T-helper 2 cell treated with Interferon-gamma antibody and Interleukin-4, amounts not matched to agents 5 μg/mL and 100 μg/mL, for 36 hours (primary cell): ENCODE measurements around the gene HAO2.

ENCODE experiments used
- DNase-seq: peaks from one replicate; pipeline ENCODE4 v3.0.0; 2021; ENCODE audit warnings: low spot score
- H3K27ac Mint-ChIP-seq: one replicate; pipeline ENCODE4 v1.8.0; 2021; ENCODE audit warnings: mild to moderate bottlenecking, mixed read lengths
- H3K27me3 Mint-ChIP-seq: one replicate; pipeline ENCODE4 v1.8.0; 2021; ENCODE audit warnings: low read depth, mixed read lengths
- H3K36me3 Mint-ChIP-seq: one replicate; pipeline ENCODE4 v1.8.0; 2021; ENCODE audit warnings: low read depth, mixed read lengths
- H3K4me1 Mint-ChIP-seq: one replicate; pipeline ENCODE4 v1.8.0; 2021; ENCODE audit warnings: low read depth, mixed read lengths
- H3K4me3 Mint-ChIP-seq: one replicate; pipeline ENCODE4 v1.8.0; 2022; ENCODE audit warnings: mild to moderate bottlenecking, moderate library complexity, mixed read lengths
- H3K9me3 Mint-ChIP-seq: one replicate; pipeline ENCODE4 v1.8.0; 2021; ENCODE audit warnings: mixed read lengths

Gene HAO2

GRCh38 chr1:119414950-119415349, 46.4 kb downstream of the HAO2 start, which contains the start of gene HSD3B2:
HSD3B2 (plus strand) TSS chr1:119415150; CDS start chr1:119415420, 270 bp downstream.
- no peak within 1 kb of the TSS for H3K4me3 Mint-ChIP-seq
- DNase-seq: no peak
- peaks cover 3% of the 10 kb centered on the region for H3K27me3 Mint-ChIP-seq
- no peaks in the 10 kb centered on the region for H3K4me1 Mint-ChIP-seq
- H3K36me3 Mint-ChIP-seq: no peaks in the 10 kb centered on the region
- H3K27ac Mint-ChIP-seq: no peak within 1 kb of the TSS
- H3K9me3 Mint-ChIP-seq: no peaks in the 10 kb centered on the region

- Mint-ChIP-seq H3K36me3 (no peaks in the 10 kb centered on the region), H3K27me3 (no peaks in the 10 kb centered on the region), H3K4me1 (no peaks in the 10 kb centered on the region), H3K4me3 (no peak overlapping the region), H3K27ac (no peak overlapping the region), H3K9me3 (no peaks in the 10 kb centered on the region)
- DNase-seq: no peak
Observed at GRCh38 chr1:119416006-119416640, 47.5 kb downstream of the HAO2 start.

DNA sequence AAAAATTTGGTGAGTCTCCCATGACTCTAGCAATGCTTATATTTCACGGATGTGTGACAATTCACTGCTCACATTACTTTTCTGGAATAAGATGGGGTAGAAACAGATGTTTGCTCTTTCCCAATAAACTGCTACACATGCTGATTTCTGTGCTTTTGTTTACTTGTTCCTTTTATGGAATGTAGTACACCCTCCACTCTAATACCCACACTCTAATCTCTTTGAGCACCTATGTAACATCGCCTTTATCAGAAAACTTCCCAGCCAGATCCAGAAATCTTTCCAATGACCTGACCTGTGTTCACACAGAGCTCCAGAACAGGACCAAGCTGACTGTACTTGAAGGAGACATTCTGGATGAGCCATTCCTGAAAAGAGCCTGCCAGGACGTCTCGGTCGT, 50.5 kb downstream of the HAO2 start:
- no peaks in the 10 kb centered on the region for H3K4me1 Mint-ChIP-seq
- no peak for DNase-seq
- no peak overlapping the region for H3K4me3 Mint-ChIP-seq
- no peaks in the 10 kb centered on the region for H3K9me3 Mint-ChIP-seq
- H3K27me3 Mint-ChIP-seq: no peaks in the 10 kb centered on the region
- no peaks in the 10 kb centered on the region for H3K36me3 Mint-ChIP-seq
- H3K27ac Mint-ChIP-seq: no peak overlapping the region

DNA sequence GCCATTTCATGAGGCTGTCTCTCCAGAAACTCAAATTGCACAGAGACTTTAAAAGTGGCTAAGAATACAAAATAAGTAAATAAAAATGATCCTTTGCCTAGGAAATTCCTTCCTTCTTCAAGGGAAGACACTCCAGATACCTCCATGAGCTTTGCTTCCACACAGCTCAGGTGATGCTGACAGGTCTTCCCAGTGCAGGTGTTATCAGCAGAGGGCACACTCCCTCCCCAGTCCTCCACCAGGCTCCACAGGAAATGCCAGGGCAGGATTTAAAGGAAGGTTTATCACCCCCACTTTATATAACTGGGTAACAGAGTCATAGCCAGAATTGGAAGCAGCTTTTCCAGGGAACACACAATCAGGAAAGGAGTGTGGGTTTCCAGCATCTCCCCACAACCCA, 52.1 kb downstream of the HAO2 start:
- Mint-ChIP-seq H3K27me3 (no peaks in the 10 kb centered on the region), H3K36me3 (no peaks in the 10 kb centered on the region), H3K4me1 (no peaks in the 10 kb centered on the region), H3K27ac (no peak overlapping the region), H3K9me3 (no peaks in the 10 kb centered on the region), H3K4me3 (no peak overlapping the region)
- no peak for DNase-seq

DNA sequence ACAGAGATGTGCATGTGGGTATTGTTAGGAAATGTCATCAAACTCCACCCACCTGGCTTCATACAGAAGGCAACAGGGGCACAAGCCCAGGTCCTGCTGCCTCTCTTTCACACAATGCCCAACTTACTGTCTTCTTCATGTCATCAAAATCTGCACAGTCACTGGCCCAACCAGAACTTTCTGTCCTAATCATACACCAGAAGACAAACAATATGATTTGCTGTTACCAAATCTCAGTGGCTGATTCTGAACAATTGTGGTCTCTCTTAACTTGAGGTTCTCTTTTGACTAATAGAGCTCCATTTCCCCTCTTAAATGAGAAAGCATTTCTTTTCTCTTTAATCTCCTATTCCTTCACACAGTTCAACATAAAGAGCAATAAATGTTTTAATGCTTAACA, 54.0 kb downstream of the HAO2 start:
- DNase-seq: no peak
- no peaks in the 10 kb centered on the region for H3K27me3 Mint-ChIP-seq
- no peaks in the 10 kb centered on the region for H3K36me3 Mint-ChIP-seq
- no peaks in the 10 kb centered on the region for H3K9me3 Mint-ChIP-seq
- no peak overlapping the region for H3K27ac Mint-ChIP-seq
- H3K4me3 Mint-ChIP-seq: no peak overlapping the region
- H3K4me1 Mint-ChIP-seq: no peaks in the 10 kb centered on the region

- no peaks in the 10 kb centered on the region for H3K4me1 Mint-ChIP-seq
- H3K27ac Mint-ChIP-seq: no peak overlapping the region
Observed at GRCh38 chr1:119428991-119429390, 60.4 kb downstream of the HAO2 start.

DNA sequence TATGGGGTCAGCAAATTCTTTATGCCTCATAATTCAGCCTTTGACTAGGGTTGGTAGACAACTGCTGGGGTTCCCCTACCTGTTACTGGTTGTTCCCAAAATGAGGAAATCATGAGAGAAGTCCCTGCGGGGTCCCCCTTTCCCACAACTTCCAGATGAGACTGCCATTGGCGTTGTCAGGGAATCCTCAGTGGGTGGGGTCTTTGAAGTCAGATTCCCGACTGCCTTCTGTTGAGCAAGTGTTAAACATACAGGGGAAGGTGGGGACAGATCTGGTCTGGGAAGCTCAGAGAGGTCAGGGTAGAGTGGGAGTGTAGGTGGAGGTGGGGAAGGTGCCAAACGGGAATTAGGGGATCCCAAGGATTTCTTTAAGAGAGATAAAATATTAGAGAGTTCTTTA, 61.1 kb downstream of the HAO2 start:
- Mint-ChIP-seq H3K9me3 (no peaks in the 10 kb centered on the region), H3K36me3 (no peaks in the 10 kb centered on the region), H3K27ac (no peak overlapping the region), H3K4me1 (no peaks in the 10 kb centered on the region), H3K27me3 (peaks cover 3% of the 10 kb centered on the region), H3K4me3 (no peak overlapping the region)
- DNase-seq: no peak

More at GRCh38 chr1:119428991-119429390, 60.4 kb downstream of the HAO2 start:
- no peaks in the 10 kb centered on the region for H3K9me3 Mint-ChIP-seq
- no peak for DNase-seq
- no peaks in the 10 kb centered on the region for H3K36me3 Mint-ChIP-seq
- H3K4me3 Mint-ChIP-seq: no peak overlapping the region
- H3K27me3 Mint-ChIP-seq: peaks cover 3% of the 10 kb centered on the region

- H3K36me3 Mint-ChIP-seq: no peaks in the 10 kb centered on the region
- H3K27ac Mint-ChIP-seq: no peak overlapping the region
- H3K9me3 Mint-ChIP-seq: no peaks in the 10 kb centered on the region
- no peaks in the 10 kb centered on the region for H3K4me1 Mint-ChIP-seq
- peaks cover 3% of the 10 kb centered on the region for H3K27me3 Mint-ChIP-seq
- DNase-seq: no peak
- H3K4me3 Mint-ChIP-seq: no peak overlapping the region
Observed at GRCh38 chr1:119430486-119430885, 61.9 kb downstream of the HAO2 start.

GRCh38 chr1:119431836-119432235, 63.3 kb downstream of the HAO2 start:
- Mint-ChIP-seq H3K4me3 (no peak overlapping the region), H3K4me1 (no peaks in the 10 kb centered on the region), H3K27me3 (peaks cover 3% of the 10 kb centered on the region), H3K9me3 (no peaks in the 10 kb centered on the region), H3K27ac (no peak overlapping the region), H3K36me3 (no peaks in the 10 kb centered on the region)
- no peak for DNase-seq

DNA sequence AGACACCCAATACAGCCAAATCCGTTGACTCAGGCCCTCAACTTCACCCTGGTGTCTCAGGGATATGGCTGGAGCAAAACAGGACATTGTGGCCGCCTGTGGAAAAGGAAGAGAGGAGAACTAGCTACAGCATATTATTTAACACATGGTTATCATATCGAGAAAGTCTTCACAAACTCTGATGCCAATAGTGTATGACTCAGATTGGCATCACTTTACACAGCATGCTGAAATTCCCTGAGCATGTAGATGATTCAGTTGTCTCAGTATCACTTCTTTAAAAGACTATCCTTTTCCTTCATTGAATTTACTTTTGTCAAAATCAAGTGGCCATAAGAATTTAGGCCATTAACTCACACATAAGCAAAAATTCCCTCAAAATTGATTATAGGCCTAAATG, 66.5 kb downstream of the HAO2 start:
- Mint-ChIP-seq H3K36me3 (no peaks in the 10 kb centered on the region), H3K9me3 (no peaks in the 10 kb centered on the region), H3K4me3 (no peak overlapping the region), H3K27me3 (peaks cover 17% of the 10 kb centered on the region), H3K27ac (no peak overlapping the region), H3K4me1 (no peaks in the 10 kb centered on the region)
- DNase-seq: no peak

DNA sequence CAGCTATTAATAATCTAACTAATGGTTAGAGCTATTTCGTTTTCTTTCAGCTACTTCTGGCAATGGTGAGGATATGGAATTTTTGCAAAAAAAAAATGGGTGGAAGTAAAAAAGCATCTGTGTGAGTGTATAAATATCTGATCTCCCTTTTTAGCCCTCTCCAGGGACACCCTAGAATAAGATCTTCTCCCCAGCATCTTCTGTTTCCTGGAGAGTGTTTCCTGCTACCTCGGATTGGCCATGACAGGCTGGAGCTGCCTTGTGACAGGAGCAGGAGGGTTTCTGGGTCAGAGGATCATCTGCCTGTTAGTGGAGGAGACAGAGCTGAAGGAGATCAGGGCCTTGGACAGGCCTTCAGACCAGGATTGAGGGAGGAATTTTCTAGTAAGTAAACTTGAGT, 70.2 kb downstream of the HAO2 start:
- no peak for DNase-seq
- H3K27me3 Mint-ChIP-seq: peaks cover 21% of the 10 kb centered on the region
- no peaks in the 10 kb centered on the region for H3K4me1 Mint-ChIP-seq
- H3K36me3 Mint-ChIP-seq: no peaks in the 10 kb centered on the region
- no peak overlapping the region for H3K27ac Mint-ChIP-seq
- no peak overlapping the region for H3K4me3 Mint-ChIP-seq
- no peaks in the 10 kb centered on the region for H3K9me3 Mint-ChIP-seq

DNA sequence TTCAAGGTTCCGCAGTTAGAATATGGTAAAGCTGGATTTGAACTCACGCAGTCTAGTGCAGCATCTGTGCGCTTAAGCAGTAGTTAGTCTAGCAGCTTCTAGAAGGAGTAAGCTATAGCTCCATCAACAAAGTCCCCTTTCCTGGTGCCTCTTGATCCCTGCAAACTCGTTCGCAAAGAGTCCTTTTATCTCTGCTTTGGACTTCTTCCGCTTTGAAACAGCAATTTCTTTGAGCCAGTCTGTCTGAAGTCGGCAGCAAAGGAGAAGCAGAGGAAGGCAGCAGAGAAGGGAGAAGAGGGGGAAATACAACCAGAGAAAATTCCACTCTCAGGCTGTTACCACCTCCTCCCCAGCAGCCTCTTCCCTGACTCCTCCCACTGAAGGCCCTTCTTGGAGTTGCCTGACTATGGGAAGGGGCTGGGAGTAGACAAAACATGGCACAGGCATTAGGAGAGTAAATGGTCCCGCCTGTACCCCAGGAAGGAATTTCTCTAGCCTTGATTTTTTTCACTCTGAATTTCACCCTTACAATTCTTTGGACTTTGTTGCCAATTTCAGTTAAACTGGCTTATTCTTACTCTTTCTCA, 72.2 kb downstream of the HAO2 start:
- Mint-ChIP-seq H3K36me3 (no peaks in the 10 kb centered on the region), H3K4me1 (no peaks in the 10 kb centered on the region), H3K9me3 (no peaks in the 10 kb centered on the region), H3K4me3 (no peak overlapping the region), H3K27me3 (peaks cover 21% of the 10 kb centered on the region), H3K27ac (no peak overlapping the region)
- DNase-seq: no peak

- H3K4me1 Mint-ChIP-seq: no peaks in the 10 kb centered on the region
- H3K4me3 Mint-ChIP-seq: no peak overlapping the region
- peaks cover 18% of the 10 kb centered on the region for H3K27me3 Mint-ChIP-seq
- no peaks in the 10 kb centered on the region for H3K9me3 Mint-ChIP-seq
- H3K36me3 Mint-ChIP-seq: no peaks in the 10 kb centered on the region
- no peak for DNase-seq
- no peak overlapping the region for H3K27ac Mint-ChIP-seq
Observed at GRCh38 chr1:119442756-119443155, 74.2 kb downstream of the HAO2 start.
